Measurements from ENCODE around the gene SH3GL2. TPM values are rescaled to one million over a fixed set of nuclear protein-coding genes. Genes with fewer than 3 reads are reported as not detected.

Gene SH3GL2
- total RNA-seq, 1 donor from 2014 or later: not detected

DNA sequence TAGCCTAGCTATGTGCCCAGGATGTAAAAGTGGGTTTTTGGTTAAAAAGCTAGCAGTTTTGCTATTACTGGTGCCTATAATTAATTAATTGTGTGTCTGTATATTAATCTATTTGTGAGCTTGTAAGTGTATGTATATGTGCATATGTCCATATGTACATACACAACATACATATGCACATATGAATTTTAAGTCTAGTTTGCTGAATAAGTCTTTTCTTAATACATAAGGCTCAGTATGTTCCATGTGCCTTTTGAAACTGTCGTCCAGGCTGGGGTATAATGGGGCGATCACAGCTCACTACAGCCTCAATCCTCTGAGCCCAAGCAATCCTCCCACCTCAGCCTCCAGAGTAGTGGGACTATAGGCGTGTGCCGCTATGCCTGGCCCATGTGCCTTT, 10.1 kb downstream of the SH3GL2 start:
- no peaks in the 10 kb centered on the region for H3K9me3 Mint-ChIP-seq
- ChIA-PET POLR2A (no interaction called here), CTCF (no interaction called here)
- TF ChIP-seq CTCF (IDR thresholded peaks at IDR 0.05): no peak
- H3K4me3 Mint-ChIP-seq: no peak overlapping the region
- no peaks in the 10 kb centered on the region for H3K27me3 Mint-ChIP-seq
- DNase-seq (no peak), ATAC-seq (ENCODE audit: low read depth) (no peak)
- intact Hi-C loops (cut with micrococcal nuclease): no loop called here
- no peaks in the 10 kb centered on the region for H3K4me1 Mint-ChIP-seq
- no peak overlapping the region for H3K27ac Mint-ChIP-seq
- no peaks in the 10 kb centered on the region for H3K36me3 Mint-ChIP-seq (ENCODE audit: low read depth)

DNA sequence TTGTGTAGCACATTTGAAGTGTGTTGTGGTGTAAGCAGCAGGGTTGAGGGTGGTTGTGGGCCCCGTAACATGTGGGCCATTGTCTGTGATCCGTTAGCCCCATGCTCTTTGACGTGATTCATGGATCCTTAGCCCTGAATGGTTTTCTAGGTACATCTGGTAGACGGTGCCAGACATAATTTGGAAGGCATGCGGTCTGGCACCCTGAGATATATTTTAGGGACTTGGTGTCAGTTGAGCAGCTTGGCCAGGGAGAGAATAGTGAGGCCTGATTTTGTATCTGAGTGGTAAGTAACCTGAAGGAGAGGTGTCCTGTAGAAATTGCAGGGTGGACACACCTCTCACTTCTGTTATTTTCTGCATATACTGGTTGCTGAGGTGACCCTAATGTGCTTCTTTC, 10.9 kb downstream of the SH3GL2 start:
- Mint-ChIP-seq H3K27me3 (no peaks in the 10 kb centered on the region), H3K36me3 (ENCODE audit: low read depth) (no peaks in the 10 kb centered on the region), H3K9me3 (no peaks in the 10 kb centered on the region), H3K27ac (no peak overlapping the region), H3K4me1 (no peaks in the 10 kb centered on the region), H3K4me3 (no peak overlapping the region)
- CTCF ChIA-PET: no interaction called here
- POLR2A ChIA-PET: no interaction called here
- TF ChIP-seq CTCF (IDR thresholded peaks at IDR 0.05): no peak
- no peak for ATAC-seq (ENCODE audit: low read depth)
- intact Hi-C loops (cut with micrococcal nuclease): loop anchor here (10.0 kb wide), 1 partner anchor 55 kb away; no protein-coding TSS in a partner anchor
- no peak for DNase-seq

- no peaks in the 10 kb centered on the region for H3K4me1 Mint-ChIP-seq
- H3K4me3 Mint-ChIP-seq: no peak overlapping the region
- ChIA-PET POLR2A (no interaction called here), CTCF (no interaction called here)
- H3K27ac Mint-ChIP-seq: no peak overlapping the region
- TF ChIP-seq CTCF (IDR thresholded peaks at IDR 0.05): no peak
- ATAC-seq (ENCODE audit: low read depth) (no peak), DNase-seq (no peak)
- no peaks in the 10 kb centered on the region for H3K36me3 Mint-ChIP-seq (ENCODE audit: low read depth)
- intact Hi-C loops (cut with micrococcal nuclease): loop anchor here (10.0 kb wide), 1 partner anchor 60 kb away; no protein-coding TSS in a partner anchor
- peaks cover 1% of the 10 kb centered on the region for H3K27me3 Mint-ChIP-seq
- H3K9me3 Mint-ChIP-seq: no peaks in the 10 kb centered on the region
These were observed 16.1 kb downstream of the SH3GL2 start for GRCh38 chr9:17594961-17595360.

DNA sequence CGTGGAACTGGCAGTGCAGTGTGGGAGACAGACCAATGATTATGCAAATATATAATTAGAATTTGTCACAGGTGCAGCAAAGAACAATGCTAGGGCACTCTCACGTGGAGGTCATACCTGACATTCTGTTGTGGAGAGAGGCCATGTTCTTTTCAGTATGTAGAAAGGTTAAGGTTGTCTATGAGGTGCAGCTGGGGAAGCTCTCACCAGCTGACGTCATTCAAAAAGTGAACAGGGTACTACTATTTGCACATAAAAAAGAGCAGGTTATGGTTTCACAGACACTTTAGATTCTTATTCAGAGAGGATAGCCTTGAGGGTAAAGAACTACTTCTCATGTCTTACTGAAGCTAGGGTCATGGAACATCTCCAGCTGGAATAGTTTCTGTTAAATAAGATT, 19.1 kb downstream of the SH3GL2 start:
- ChIA-PET POLR2A (no interaction called here), CTCF (no interaction called here)
- H3K9me3 Mint-ChIP-seq: no peaks in the 10 kb centered on the region
- no peaks in the 10 kb centered on the region for H3K4me1 Mint-ChIP-seq
- no peak overlapping the region for H3K27ac Mint-ChIP-seq
- TF ChIP-seq CTCF (IDR thresholded peaks at IDR 0.05): no peak
- intact Hi-C loops (cut with micrococcal nuclease): loop anchor here (10.0 kb wide), 1 partner anchor 63 kb away; no protein-coding TSS in a partner anchor
- H3K36me3 Mint-ChIP-seq (ENCODE audit: low read depth): no peaks in the 10 kb centered on the region
- H3K27me3 Mint-ChIP-seq: peaks cover 1% of the 10 kb centered on the region
- H3K4me3 Mint-ChIP-seq: no peak overlapping the region
- DNase-seq (no peak), ATAC-seq (ENCODE audit: low read depth) (no peak)

DNA sequence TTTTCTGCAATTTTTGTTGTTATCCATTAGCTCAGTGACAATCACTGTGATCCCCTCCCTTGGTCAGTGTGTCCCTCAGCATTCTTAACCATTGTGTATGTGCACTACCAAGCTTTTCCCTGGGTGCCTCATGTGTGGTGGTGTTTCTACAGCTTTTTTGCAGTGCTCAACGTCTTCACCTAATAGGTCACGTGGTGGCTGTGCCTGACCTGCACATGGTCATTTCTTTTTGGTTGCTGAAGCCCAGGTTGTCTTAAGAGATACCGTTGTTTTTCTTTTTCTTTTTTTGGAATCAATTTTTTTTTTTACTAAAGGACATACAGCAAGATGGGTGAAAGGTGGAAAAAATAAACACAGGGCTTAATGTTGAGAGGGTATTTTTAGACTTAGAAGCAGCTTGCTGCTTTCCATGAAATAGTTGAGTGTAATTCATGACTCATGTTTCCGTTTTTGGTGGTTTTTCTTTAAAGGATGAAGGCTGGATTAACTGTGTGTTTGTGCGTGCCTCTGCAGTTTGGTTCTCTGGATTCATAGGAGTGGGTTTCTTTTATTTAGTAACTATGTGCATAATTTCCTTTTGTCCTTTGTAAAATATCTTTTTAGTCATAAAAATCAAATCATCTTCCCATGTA, 22.2 kb downstream of the SH3GL2 start:
- CTCF ChIA-PET: no interaction called here
- ATAC-seq (ENCODE audit: low read depth): no peak
- H3K4me1 Mint-ChIP-seq: no peaks in the 10 kb centered on the region
- H3K27me3 Mint-ChIP-seq: peaks cover 1% of the 10 kb centered on the region
- no peak for TF ChIP-seq CTCF (IDR thresholded peaks at IDR 0.05)
- intact Hi-C loops (cut with micrococcal nuclease): no loop called here
- DNase-seq: no peak
- no peak overlapping the region for H3K27ac Mint-ChIP-seq
- H3K36me3 Mint-ChIP-seq (ENCODE audit: low read depth): no peaks in the 10 kb centered on the region
- H3K4me3 Mint-ChIP-seq: no peak overlapping the region
- no peaks in the 10 kb centered on the region for H3K9me3 Mint-ChIP-seq
- POLR2A ChIA-PET: no interaction called here
